ENCODE data around the gene IFNGR1.

Gene IFNGR1

GRCh38 chr6:137161949-137162348 lies 57.2 kb downstream of the IFNGR1 start:
- TF ChIP-seq, protein P1, sequence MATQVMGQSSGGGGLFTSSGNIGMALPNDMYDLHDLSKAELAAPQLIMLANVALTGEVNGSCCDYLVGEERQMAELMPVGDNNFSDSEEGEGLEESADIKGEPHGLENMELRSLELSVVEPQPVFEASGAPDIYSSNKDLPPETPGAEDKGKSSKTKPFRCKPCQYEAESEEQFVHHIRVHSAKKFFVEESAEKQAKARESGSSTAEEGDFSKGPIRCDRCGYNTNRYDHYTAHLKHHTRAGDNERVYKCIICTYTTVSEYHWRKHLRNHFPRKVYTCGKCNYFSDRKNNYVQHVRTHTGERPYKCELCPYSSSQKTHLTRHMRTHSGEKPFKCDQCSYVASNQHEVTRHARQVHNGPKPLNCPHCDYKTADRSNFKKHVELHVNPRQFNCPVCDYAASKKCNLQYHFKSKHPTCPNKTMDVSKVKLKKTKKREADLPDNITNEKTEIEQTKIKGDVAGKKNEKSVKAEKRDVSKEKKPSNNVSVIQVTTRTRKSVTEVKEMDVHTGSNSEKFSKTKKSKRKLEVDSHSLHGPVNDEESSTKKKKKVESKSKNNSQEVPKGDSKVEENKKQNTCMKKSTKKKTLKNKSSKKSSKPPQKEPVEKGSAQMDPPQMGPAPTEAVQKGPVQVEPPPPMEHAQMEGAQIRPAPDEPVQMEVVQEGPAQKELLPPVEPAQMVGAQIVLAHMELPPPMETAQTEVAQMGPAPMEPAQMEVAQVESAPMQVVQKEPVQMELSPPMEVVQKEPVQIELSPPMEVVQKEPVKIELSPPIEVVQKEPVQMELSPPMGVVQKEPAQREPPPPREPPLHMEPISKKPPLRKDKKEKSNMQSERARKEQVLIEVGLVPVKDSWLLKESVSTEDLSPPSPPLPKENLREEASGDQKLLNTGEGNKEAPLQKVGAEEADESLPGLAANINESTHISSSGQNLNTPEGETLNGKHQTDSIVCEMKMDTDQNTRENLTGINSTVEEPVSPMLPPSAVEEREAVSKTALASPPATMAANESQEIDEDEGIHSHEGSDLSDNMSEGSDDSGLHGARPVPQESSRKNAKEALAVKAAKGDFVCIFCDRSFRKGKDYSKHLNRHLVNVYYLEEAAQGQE (IDR thresholded peaks at IDR 0.05; ENCODE audit: insufficient read depth in 1 of 2, low read depth in 2 of 2, low read length in 2 of 2): no peak
- no peak for TF ChIP-seq TAF1 (IDR thresholded peaks at IDR 0.05; ENCODE audit: borderline replicate concordance, insufficient read depth, low read length)
- TF ChIP-seq FOXP2 (optimal IDR thresholded peaks at IDR 0.05; ENCODE audit: borderline replicate concordance, extremely low read depth, extremely low read length, insufficient read depth): no peak
- no peak for TF ChIP-seq POLR2AphosphoS5 (IDR thresholded peaks at IDR 0.05; ENCODE audit: low read depth, low read length)
- TF ChIP-seq SIN3A (IDR thresholded peaks at IDR 0.05; ENCODE audit: borderline replicate concordance, insufficient read depth, low read length): no peak

DNA sequence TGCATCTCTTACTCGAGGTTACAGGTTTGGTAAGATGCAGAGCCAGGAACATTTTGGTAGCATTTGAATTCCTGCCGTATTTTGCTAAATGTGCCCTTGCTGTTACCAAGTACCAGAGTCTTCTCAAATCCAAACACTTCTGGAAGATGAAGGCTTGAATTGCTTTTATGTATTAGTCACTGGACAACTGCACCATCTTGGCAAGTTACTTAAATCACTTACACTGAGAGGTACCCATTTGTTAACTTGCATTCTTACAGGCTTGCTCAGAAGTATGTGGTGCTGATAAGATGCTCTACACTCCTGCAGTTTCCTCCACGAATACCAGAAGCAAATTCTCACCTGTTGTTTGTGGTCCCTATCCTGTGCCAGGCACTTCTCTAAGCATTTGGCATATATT lies 58.4 kb downstream of the IFNGR1 start:
- TF ChIP-seq SIN3A (IDR thresholded peaks at IDR 0.05; ENCODE audit: borderline replicate concordance, insufficient read depth, low read length) (no peak), FOXP2 (optimal IDR thresholded peaks at IDR 0.05; ENCODE audit: borderline replicate concordance, extremely low read depth, extremely low read length, insufficient read depth) (no peak), TAF1 (IDR thresholded peaks at IDR 0.05; ENCODE audit: borderline replicate concordance, insufficient read depth, low read length) (no peak)

- TF ChIP-seq, protein P1 (IDR thresholded peaks at IDR 0.05; ENCODE audit: insufficient read depth in 1 of 2, low read depth in 2 of 2, low read length in 2 of 2): no peak
- TF ChIP-seq FOXP2 (optimal IDR thresholded peaks at IDR 0.05; ENCODE audit: borderline replicate concordance, extremely low read depth, extremely low read length, insufficient read depth): no peak
- no peak for TF ChIP-seq TAF1 (IDR thresholded peaks at IDR 0.05; ENCODE audit: borderline replicate concordance, insufficient read depth, low read length)
- TF ChIP-seq SIN3A (IDR thresholded peaks at IDR 0.05; ENCODE audit: borderline replicate concordance, insufficient read depth, low read length): no peak
- no peak for TF ChIP-seq POLR2AphosphoS5 (IDR thresholded peaks at IDR 0.05; ENCODE audit: low read depth, low read length)
Measured at GRCh38 chr6:137159912-137160311, 59.3 kb downstream of the IFNGR1 start.

GRCh38 chr6:137157601-137158000 lies 61.6 kb downstream of the IFNGR1 start:
- TF ChIP-seq FOXP2 (optimal IDR thresholded peaks at IDR 0.05; ENCODE audit: borderline replicate concordance, extremely low read depth, extremely low read length, insufficient read depth) (no peak), TAF1 (IDR thresholded peaks at IDR 0.05; ENCODE audit: borderline replicate concordance, insufficient read depth, low read length) (no peak), POLR2AphosphoS5 (IDR thresholded peaks at IDR 0.05; ENCODE audit: low read depth, low read length) (no peak), SIN3A (IDR thresholded peaks at IDR 0.05; ENCODE audit: borderline replicate concordance, insufficient read depth, low read length) (no peak)
- TF ChIP-seq, protein P1 (IDR thresholded peaks at IDR 0.05; ENCODE audit: insufficient read depth in 1 of 2, low read depth in 2 of 2, low read length in 2 of 2): no peak

DNA sequence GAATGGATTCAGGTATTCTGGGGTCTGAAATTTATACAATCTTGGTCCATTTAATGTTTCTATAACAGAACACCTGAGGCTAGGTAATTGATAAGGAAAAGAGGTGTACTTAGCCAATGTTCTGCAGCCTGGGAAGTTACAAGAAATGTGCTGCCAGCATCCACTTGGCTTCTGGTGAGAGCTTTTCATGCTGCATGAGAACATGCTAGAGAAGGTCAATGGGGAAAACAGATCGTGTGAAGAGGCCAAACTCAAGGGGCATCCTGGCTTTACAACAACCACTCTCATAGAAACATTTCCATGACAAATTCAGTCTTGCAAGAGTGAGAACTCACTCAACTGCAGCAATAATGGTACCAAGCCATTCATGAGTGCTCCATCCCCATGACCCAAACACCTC lies 62.5 kb downstream of the IFNGR1 start:
- TF ChIP-seq, protein P1 (IDR thresholded peaks at IDR 0.05; ENCODE audit: insufficient read depth in 1 of 2, low read depth in 2 of 2, low read length in 2 of 2): no peak
- no peak for TF ChIP-seq POLR2AphosphoS5 (IDR thresholded peaks at IDR 0.05; ENCODE audit: low read depth, low read length)
- no peak for TF ChIP-seq FOXP2 (optimal IDR thresholded peaks at IDR 0.05; ENCODE audit: borderline replicate concordance, extremely low read depth, extremely low read length, insufficient read depth)
- TF ChIP-seq SIN3A (IDR thresholded peaks at IDR 0.05; ENCODE audit: borderline replicate concordance, insufficient read depth, low read length): no peak
- no peak for TF ChIP-seq TAF1 (IDR thresholded peaks at IDR 0.05; ENCODE audit: borderline replicate concordance, insufficient read depth, low read length)

All from PFSK-1 (cell line).